GM12878 (cell line): Measurements from ENCODE around the gene UMAD1. TPM values are rescaled to one million over a fixed set of nuclear protein-coding genes. Genes with fewer than 3 reads are reported as not detected.

Experiments
- CBX3 ChIP-seq: fragments of 200-600 bp; sonication (generic); IDR thresholded peaks from 2 replicates; pipeline ENCODE4 v1.6.1; 2016; ENCODE audit warnings: low read depth, borderline replicate concordance
- RBBP5 ChIP-seq: fragments of 200-600 bp; sonication (generic); conservative IDR thresholded peaks from 2 replicates; pipeline ENCODE4 v1.6.1; 2016
- polyA plus RNA-seq, 11 experiments: library from polyadenylated mRNA; depleted of rRNA in 4 of 11; unstranded in 6 of 11; stranded (reverse) in 5 of 11; fragments of >200 nt; fragmentation: Nextera tagmentation in 4 of 11; fragmentation: Illumina TruSeq in 1 of 11; extraction: Ambion mirVana in 4 of 11; extraction: Trizol in 1 of 11; gene quantifications; 1 replicate in 1 of 11; 2 replicates in 10 of 11; pipeline versions ENCODE4 v1.2.1 to v1.2.3, GENCODE V29; 2011 to 2016; ENCODE audit warnings: inconsistent platforms in 2 of 11, missing spikeins in 2 of 11, low read depth in 1 of 11
- total RNA-seq, 4 experiments: library from RNA; depleted of rRNA in 3 of 4; stranded (reverse); fragments of >200 nt in 3 of 4; fragmentation: Illumina TruSeq in 1 of 4; extraction: Trizol in 1 of 4; gene quantifications; 2 replicates each; pipeline versions ENCODE4 v1.2.1 to v1.2.3, GENCODE V29; 2013 to 2021
- TF ChIP-seq, protein P1 (sequence below): fragments of 450-650 bp; IDR thresholded peaks from 2 replicates; pipeline ENCODE4 v1.6.1; 2016; ENCODE audit warnings: mild to moderate bottlenecking, moderate library complexity, borderline replicate concordance
- TF ChIP-seq, protein P2 (sequence below): fragments of 450-650 bp; formaldehyde crosslinking; IDR thresholded peaks from 2 replicates; pipeline ENCODE4 v1.5.0; 2022; ENCODE audit warnings: mild to moderate bottlenecking, missing genetic modification characterization
- TF ChIP-seq, protein P3 (sequence below): fragments of 450-650 bp; IDR thresholded peaks from 2 replicates; pipeline ENCODE4 v1.6.1; 2017; ENCODE audit warnings: low read depth, mild to moderate bottlenecking, moderate library complexity

Gene UMAD1
- total and polyA plus RNA-seq, 10 of the 15 experiments (the other 5 are each of a cell fraction or from before 2014, with no cell fraction given), result 6.0 to 28.6 (median 9.3) TPM

DNA sequence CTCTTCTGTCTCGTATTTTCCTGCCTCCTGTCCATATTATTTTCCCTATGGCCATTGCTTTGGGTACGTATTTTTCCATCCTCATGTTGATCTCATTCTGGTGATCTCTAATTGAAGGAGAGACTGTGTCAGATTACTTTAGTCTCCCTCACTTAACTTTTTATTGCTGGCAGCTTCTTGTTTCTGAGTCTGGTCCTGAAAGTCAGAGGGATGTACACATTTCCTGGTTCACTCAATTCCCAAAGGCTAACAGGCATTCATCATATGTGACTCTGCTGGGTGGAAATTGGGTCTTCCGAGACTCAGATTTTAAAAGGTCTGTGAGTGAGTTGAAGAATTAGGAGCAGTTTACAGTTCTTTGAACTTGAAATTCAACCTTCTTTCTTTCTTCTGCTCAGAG lies 10.9 kb downstream of the UMAD1 start (continued):
- TF ChIP-seq, protein P1, sequence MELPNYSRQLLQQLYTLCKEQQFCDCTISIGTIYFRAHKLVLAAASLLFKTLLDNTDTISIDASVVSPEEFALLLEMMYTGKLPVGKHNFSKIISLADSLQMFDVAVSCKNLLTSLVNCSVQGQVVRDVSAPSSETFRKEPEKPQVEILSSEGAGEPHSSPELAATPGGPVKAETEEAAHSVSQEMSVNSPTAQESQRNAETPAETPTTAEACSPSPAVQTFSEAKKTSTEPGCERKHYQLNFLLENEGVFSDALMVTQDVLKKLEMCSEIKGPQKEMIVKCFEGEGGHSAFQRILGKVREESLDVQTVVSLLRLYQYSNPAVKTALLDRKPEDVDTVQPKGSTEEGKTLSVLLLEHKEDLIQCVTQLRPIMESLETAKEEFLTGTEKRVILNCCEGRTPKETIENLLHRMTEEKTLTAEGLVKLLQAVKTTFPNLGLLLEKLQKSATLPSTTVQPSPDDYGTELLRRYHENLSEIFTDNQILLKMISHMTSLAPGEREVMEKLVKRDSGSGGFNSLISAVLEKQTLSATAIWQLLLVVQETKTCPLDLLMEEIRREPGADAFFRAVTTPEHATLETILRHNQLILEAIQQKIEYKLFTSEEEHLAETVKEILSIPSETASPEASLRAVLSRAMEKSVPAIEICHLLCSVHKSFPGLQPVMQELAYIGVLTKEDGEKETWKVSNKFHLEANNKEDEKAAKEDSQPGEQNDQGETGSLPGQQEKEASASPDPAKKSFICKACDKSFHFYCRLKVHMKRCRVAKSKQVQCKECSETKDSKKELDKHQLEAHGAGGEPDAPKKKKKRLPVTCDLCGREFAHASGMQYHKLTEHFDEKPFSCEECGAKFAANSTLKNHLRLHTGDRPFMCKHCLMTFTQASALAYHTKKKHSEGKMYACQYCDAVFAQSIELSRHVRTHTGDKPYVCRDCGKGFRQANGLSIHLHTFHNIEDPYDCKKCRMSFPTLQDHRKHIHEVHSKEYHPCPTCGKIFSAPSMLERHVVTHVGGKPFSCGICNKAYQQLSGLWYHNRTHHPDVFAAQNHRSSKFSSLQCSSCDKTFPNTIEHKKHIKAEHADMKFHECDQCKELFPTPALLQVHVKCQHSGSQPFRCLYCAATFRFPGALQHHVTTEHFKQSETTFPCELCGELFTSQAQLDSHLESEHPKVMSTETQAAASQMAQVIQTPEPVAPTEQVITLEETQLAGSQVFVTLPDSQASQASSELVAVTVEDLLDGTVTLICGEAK, result no peak
- no peak for TF ChIP-seq RBBP5
- TF ChIP-seq, protein P2, sequence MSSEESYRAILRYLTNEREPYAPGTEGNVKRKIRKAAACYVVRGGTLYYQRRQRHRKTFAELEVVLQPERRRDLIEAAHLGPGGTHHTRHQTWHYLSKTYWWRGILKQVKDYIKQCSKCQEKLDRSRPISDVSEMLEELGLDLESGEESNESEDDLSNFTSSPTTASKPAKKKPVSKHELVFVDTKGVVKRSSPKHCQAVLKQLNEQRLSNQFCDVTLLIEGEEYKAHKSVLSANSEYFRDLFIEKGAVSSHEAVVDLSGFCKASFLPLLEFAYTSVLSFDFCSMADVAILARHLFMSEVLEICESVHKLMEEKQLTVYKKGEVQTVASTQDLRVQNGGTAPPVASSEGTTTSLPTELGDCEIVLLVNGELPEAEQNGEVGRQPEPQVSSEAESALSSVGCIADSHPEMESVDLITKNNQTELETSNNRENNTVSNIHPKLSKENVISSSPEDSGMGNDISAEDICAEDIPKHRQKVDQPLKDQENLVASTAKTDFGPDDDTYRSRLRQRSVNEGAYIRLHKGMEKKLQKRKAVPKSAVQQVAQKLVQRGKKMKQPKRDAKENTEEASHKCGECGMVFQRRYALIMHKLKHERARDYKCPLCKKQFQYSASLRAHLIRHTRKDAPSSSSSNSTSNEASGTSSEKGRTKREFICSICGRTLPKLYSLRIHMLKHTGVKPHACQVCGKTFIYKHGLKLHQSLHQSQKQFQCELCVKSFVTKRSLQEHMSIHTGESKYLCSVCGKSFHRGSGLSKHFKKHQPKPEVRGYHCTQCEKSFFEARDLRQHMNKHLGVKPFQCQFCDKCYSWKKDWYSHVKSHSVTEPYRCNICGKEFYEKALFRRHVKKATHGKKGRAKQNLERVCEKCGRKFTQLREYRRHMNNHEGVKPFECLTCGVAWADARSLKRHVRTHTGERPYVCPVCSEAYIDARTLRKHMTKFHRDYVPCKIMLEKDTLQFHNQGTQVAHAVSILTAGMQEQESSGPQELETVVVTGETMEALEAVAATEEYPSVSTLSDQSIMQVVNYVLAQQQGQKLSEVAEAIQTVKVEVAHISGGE (CRISPR knock-in tag), result no peak
- TF ChIP-seq CBX3, result no peak
- TF ChIP-seq, protein P3, sequence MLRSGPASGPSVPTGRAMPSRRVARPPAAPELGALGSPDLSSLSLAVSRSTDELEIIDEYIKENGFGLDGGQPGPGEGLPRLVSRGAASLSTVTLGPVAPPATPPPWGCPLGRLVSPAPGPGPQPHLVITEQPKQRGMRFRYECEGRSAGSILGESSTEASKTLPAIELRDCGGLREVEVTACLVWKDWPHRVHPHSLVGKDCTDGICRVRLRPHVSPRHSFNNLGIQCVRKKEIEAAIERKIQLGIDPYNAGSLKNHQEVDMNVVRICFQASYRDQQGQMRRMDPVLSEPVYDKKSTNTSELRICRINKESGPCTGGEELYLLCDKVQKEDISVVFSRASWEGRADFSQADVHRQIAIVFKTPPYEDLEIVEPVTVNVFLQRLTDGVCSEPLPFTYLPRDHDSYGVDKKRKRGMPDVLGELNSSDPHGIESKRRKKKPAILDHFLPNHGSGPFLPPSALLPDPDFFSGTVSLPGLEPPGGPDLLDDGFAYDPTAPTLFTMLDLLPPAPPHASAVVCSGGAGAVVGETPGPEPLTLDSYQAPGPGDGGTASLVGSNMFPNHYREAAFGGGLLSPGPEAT, result no peak
